A549 (cell line): Measurements from ENCODE around the gene ADAD2. TPM values are rescaled to one million over a fixed set of nuclear protein-coding genes. Genes with fewer than 3 reads are reported as not detected.

Experiments
- ATAC-seq, 2 experiments: fragments of 200-7000 bp in 1 of 2; fragments of >200 bp in 1 of 2; cut with Nextera tagmentation in 1 of 2; cut with Tn5 transposase in 1 of 2; 3 replicates each; pipeline versions ENCODE4 v1.8.0 to v1.9.1; 2018 to 2020; ENCODE audit warnings: mild to moderate bottlenecking in 1 of 2, moderate library complexity in 1 of 2
- CTCF ChIA-PET: fragments of 300-600 bp; sonication (Branson Sonifier 250); formaldehyde crosslinking; extraction: SDS; loops from one replicate; lab custom pipeline; 2021; ENCODE audit warnings: antibody characterized with exemption, inconsistent platforms; lab: Yijun Ruan, JAX
- POLR2A ChIA-PET: fragments of 350-600 bp; formaldehyde crosslinking; extraction: SDS; loops from one replicate; lab custom pipeline; 2021; ENCODE audit warnings: antibody characterized with exemption, inconsistent platforms; lab: Yijun Ruan, JAX
- DNase-seq, 2 experiments: peaks; one replicate each; pipeline versions ENCODE4 v3.0.0 to v3.0.0-alpha.2; 2011 to 2016; ENCODE audit warnings: low read depth in 1 of 2, low spot score in 1 of 2
- FAIRE-seq: peaks from 2 replicates; lab custom pipeline; 2011; peaks lifted over from hg19 to GRCh38; lab: Jason Lieb, UNC
- H3K27ac ChIP-seq, 2 experiments: fragments of >200 bp; sonication (Bioruptor Twin); formaldehyde crosslinking; 3 replicates each; pipeline ENCODE4 v1.5.1; 2016 to 2017
- H3K4me1 ChIP-seq: fragments of >200 bp; sonication (Bioruptor Twin); formaldehyde crosslinking; 3 replicates; pipeline ENCODE4 v1.6.1; 2016
- H3K4me2 ChIP-seq: fragments of >200 bp; sonication (Bioruptor Twin); formaldehyde crosslinking; 3 replicates; pipeline ENCODE4 v1.6.1; 2016
- H3K4me3 ChIP-seq: fragments of >200 bp; sonication (Bioruptor Twin); formaldehyde crosslinking; 3 replicates; pipeline ENCODE4 v1.5.1; 2016
- H3K9me3 ChIP-seq: fragments of >200 bp; sonication (Bioruptor Twin); formaldehyde crosslinking; 3 replicates; pipeline ENCODE4 v1.6.1; 2016
- BCL3 ChIP-seq: fragments of >200 bp; sonication (Bioruptor Twin); formaldehyde crosslinking; IDR thresholded peaks from 3 replicates; pipeline ENCODE4 v1.6.1; 2016
- CBX2 ChIP-seq: fragments of 200-600 bp; sonication (generic); IDR thresholded peaks from 2 replicates; pipeline ENCODE4 v1.6.1; 2016; ENCODE audit warnings: low read depth, mild to moderate bottlenecking, borderline replicate concordance
- CBX8 ChIP-seq: fragments of 200-600 bp; sonication (generic); IDR thresholded peaks from 2 replicates; pipeline ENCODE4 v1.6.1; 2016
- EHMT2 ChIP-seq: fragments of 200-600 bp; sonication (generic); IDR thresholded peaks from 2 replicates; pipeline ENCODE4 v1.6.1; 2016; ENCODE audit warnings: antibody characterized with exemption, low read depth, mild to moderate bottlenecking, moderate library complexity
- FOSL2 ChIP-seq, 2 experiments: fragments of 450-650 bp in 1 of 2; fragments of >200 bp in 1 of 2; sonication (Bioruptor Twin) in 1 of 2; formaldehyde crosslinking; IDR thresholded peaks; 2 replicates each; pipeline versions ENCODE4 v1.5.0 to v1.6.1; 2016 to 2020; ENCODE audit warnings: mild to moderate bottlenecking in 1 of 2, moderate library complexity in 1 of 2
- FOXS1 ChIP-seq: fragments of 250-450 bp; sonication (Bioruptor Pico); IDR thresholded peaks from 2 replicates; pipeline ENCODE4 v1.5.0; 2020; ENCODE audit warnings: mild to moderate bottlenecking, moderate library complexity
- HDAC2 ChIP-seq: fragments of 200-600 bp; sonication (generic); IDR thresholded peaks from 2 replicates; pipeline ENCODE4 v1.6.1; 2016
- HEYL ChIP-seq: fragments of 250-450 bp; sonication (Bioruptor Pico); IDR thresholded peaks from 2 replicates; pipeline ENCODE4 v1.8.0; 2021; ENCODE audit warnings: mild to moderate bottlenecking, moderate library complexity
- JUN ChIP-seq, 2 experiments: fragments of >200 bp; sonication (Bioruptor Twin); formaldehyde crosslinking; IDR thresholded peaks; 2 replicates in 1 of 2; 3 replicates in 1 of 2; pipeline ENCODE4 v1.6.1; 2016 to 2017
- JUNB ChIP-seq: fragments of >200 bp; sonication (Bioruptor Twin); formaldehyde crosslinking; IDR thresholded peaks from 2 replicates; pipeline ENCODE4 v1.6.1; 2016
- PBX3 ChIP-seq: IDR thresholded peaks from 2 replicates; pipeline ENCODE4 v1.6.1; 2012
- PHF8 ChIP-seq: fragments of 200-600 bp; sonication (generic); IDR thresholded peaks from 2 replicates; pipeline ENCODE4 v1.6.1; 2016; ENCODE audit warnings: low read depth, mild to moderate bottlenecking, antibody characterized with exemption, moderate library complexity, borderline replicate concordance
- POLR2AphosphoS2 ChIP-seq: conservative IDR thresholded peaks from 2 replicates; pipeline ENCODE4 v1.6.1; 2012; ENCODE audit warnings: low read length, improper control_type of control experiment, inconsistent platforms
- RAD21 ChIP-seq, 2 experiments: fragments of >200 bp in 1 of 2; sonication (Bioruptor Twin) in 1 of 2; formaldehyde crosslinking in 1 of 2; IDR thresholded peaks in 1 of 2; conservative IDR thresholded peaks in 1 of 2; 2 replicates in 1 of 2; 3 replicates in 1 of 2; pipeline ENCODE4 v1.6.1; 2012 to 2018; ENCODE audit warnings: inconsistent platforms in 1 of 2
- RARB ChIP-seq: fragments of 250-450 bp; sonication (Bioruptor Pico); IDR thresholded peaks from 2 replicates; pipeline ENCODE4 v1.8.0; 2021; ENCODE audit warnings: mild to moderate bottlenecking, moderate library complexity
- RFX5 ChIP-seq: fragments of 450-650 bp; IDR thresholded peaks from 2 replicates; pipeline ENCODE4 v1.7.1; 2014; ENCODE audit warnings: antibody characterized with exemption, mild to moderate bottlenecking, moderate library complexity
- RNF2 ChIP-seq: fragments of 200-600 bp; sonication (generic); IDR thresholded peaks from 2 replicates; pipeline ENCODE4 v1.6.1; 2016; ENCODE audit warnings: low read depth, mild to moderate bottlenecking, antibody characterized with exemption, moderate library complexity, borderline replicate concordance
- ZNF302 ChIP-seq: fragments of 250-450 bp; sonication (Bioruptor Pico); IDR thresholded peaks from 2 replicates; pipeline ENCODE4 v1.9.0; 2021; ENCODE audit warnings: inconsistent platforms, mild to moderate bottlenecking, moderate library complexity
- WGBS: methylation state at CpG from one replicate; pipeline ENCODE4 v1.1.6; 2017; ENCODE audit errors: missing lambda C conversion rate; 5-methylcytosine and 5-hydroxymethylcytosine counted together
- polyA plus RNA-seq, 4 experiments: library from polyadenylated mRNA; depleted of rRNA in 3 of 4; stranded (reverse); fragments of >200 nt; fragmentation: RNase III in 1 of 4; extraction: RNeasy Plus Mini Kit Qiagen cat#74134 plus additional on column Dnase treatment in 1 of 4; gene quantifications; 2 replicates in 3 of 4; 3 replicates in 1 of 4; pipeline ENCODE4 v1.2.3, GENCODE V29; 2011 to 2017
- TF ChIP-seq, protein P1 (sequence below): fragments of 200-600 bp; sonication (generic); IDR thresholded peaks from 2 replicates; pipeline ENCODE4 v1.6.1; 2016; ENCODE audit warnings: antibody characterized with exemption, mild to moderate bottlenecking, moderate library complexity
- TF ChIP-seq, protein P2 (sequence below): IDR thresholded peaks from 2 replicates; pipeline ENCODE4 v1.6.1; 2012; ENCODE audit warnings: low read depth, borderline replicate concordance
- TF ChIP-seq, protein P3 (sequence below): fragments of 450-650 bp; IDR thresholded peaks from 2 replicates; pipeline ENCODE4 v1.6.1; 2014; ENCODE audit warnings: antibody characterized with exemption
- TF ChIP-seq, protein P4 (sequence below): fragments of 250-450 bp; sonication (Bioruptor Pico); IDR thresholded peaks from 2 replicates; pipeline ENCODE4 v1.5.0; 2021; ENCODE audit warnings: mild to moderate bottlenecking, moderate library complexity, borderline replicate concordance

Gene ADAD2
- polyA plus RNA-seq, 2 of the 4 experiments (the other 2 are of a cell fraction) = not detected

DNA sequence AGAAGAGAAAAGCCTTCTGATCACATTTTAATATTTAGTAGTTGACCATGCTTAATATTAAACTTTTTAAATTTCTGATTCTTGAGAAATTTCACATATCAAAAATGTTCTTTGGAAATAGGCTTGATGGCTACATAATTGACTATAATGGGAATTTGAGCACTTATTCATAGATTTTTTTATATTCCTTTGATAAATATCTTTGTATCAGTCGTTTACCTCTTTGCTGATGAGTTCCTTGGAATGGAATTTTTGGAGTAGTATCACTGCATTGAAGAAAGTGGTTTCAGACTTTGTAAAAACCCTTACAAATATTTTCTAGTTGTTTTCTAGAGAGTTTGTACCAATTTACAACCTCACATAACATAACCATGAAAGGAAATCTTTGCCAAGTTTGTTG, 31.2 kb upstream of the ADAD2 start:
- no peak overlapping the region for H3K4me3 ChIP-seq
- H3K27ac ChIP-seq = no peak overlapping the region
- ATAC-seq (no peak), FAIRE-seq (no peak), DNase-seq (no peak)
- CTCF ChIA-PET = interaction anchor here (1.4 to 2.0 kb wide), 2 partner anchors 27 to 149 kb away, joined by 3 to 12 read pairs; partner anchors contain the start of gene TAF1C
- POLR2A ChIA-PET = no interaction called here
- 9% methylated on average over 1 of the region's 1 CpG for WGBS
- H3K4me1 ChIP-seq = no peaks in the 10 kb centered on the region
- H3K9me3 ChIP-seq = no peaks in the 10 kb centered on the region
- TF ChIP-seq HDAC2 (no peak), FOSL2 (IDR thresholded peaks at IDR 0.05) (no peak), FOSL2 (CRISPR knock-in tag; IDR thresholded peaks at IDR 0.05) (no peak), JUNB (no peak), FOXS1 (CRISPR knock-in tag) (no peak), BCL3 (no peak), ZNF302 (CRISPR knock-in tag) (no peak), CBX8 (no peak), EHMT2 (no peak), PBX3 (no peak), RFX5 (no peak), RAD21 (conservative IDR thresholded peaks at IDR 0.05 in 1 of 2, IDR thresholded peaks at IDR 0.05 in 1 of 2) (no peak)
- TF ChIP-seq, protein P1, sequence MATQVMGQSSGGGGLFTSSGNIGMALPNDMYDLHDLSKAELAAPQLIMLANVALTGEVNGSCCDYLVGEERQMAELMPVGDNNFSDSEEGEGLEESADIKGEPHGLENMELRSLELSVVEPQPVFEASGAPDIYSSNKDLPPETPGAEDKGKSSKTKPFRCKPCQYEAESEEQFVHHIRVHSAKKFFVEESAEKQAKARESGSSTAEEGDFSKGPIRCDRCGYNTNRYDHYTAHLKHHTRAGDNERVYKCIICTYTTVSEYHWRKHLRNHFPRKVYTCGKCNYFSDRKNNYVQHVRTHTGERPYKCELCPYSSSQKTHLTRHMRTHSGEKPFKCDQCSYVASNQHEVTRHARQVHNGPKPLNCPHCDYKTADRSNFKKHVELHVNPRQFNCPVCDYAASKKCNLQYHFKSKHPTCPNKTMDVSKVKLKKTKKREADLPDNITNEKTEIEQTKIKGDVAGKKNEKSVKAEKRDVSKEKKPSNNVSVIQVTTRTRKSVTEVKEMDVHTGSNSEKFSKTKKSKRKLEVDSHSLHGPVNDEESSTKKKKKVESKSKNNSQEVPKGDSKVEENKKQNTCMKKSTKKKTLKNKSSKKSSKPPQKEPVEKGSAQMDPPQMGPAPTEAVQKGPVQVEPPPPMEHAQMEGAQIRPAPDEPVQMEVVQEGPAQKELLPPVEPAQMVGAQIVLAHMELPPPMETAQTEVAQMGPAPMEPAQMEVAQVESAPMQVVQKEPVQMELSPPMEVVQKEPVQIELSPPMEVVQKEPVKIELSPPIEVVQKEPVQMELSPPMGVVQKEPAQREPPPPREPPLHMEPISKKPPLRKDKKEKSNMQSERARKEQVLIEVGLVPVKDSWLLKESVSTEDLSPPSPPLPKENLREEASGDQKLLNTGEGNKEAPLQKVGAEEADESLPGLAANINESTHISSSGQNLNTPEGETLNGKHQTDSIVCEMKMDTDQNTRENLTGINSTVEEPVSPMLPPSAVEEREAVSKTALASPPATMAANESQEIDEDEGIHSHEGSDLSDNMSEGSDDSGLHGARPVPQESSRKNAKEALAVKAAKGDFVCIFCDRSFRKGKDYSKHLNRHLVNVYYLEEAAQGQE = no peak
- TF ChIP-seq, protein P2, sequence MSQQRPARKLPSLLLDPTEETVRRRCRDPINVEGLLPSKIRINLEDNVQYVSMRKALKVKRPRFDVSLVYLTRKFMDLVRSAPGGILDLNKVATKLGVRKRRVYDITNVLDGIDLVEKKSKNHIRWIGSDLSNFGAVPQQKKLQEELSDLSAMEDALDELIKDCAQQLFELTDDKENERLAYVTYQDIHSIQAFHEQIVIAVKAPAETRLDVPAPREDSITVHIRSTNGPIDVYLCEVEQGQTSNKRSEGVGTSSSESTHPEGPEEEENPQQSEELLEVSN = no peak
- TF ChIP-seq, protein P3, sequence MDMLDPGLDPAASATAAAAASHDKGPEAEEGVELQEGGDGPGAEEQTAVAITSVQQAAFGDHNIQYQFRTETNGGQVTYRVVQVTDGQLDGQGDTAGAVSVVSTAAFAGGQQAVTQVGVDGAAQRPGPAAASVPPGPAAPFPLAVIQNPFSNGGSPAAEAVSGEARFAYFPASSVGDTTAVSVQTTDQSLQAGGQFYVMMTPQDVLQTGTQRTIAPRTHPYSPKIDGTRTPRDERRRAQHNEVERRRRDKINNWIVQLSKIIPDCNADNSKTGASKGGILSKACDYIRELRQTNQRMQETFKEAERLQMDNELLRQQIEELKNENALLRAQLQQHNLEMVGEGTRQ = no peak
- no peak overlapping the region for H3K4me2 ChIP-seq

DNA sequence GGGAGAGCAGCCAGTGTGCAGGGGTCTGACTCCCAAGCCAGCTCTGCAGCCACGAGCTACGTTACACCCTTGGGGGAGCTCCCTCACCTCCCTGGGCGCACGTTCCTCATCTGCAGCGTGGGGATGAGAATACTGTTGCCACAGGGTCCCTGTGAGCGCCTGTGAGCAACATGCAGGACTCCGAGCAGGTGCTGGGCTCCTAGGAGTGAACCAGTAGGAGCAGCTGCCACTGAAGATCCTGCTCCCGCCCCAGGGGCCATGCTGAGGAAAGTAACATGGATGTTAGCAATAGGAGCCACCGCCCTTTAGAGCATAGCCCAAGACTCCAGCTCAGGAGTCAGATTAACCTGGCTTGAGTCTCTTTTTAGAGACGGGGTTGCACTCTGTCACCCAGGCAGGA, 29.9 kb upstream of the ADAD2 start:
- Histone ChIP-seq H3K27ac (no peak overlapping the region), H3K9me3 (no peaks in the 10 kb centered on the region), H3K4me1 (no peaks in the 10 kb centered on the region), H3K4me3 (no peak overlapping the region)
- DNase-seq = no peak
- CTCF ChIA-PET = interaction anchor here (0.9 to 2.0 kb wide), 5 partner anchors 15 to 323 kb away, joined by 3 to 12 read pairs (median 4); partner anchors contain the start of gene TAF1C
- no peak for FAIRE-seq
- TF ChIP-seq CBX2 (no peak), RARB (CRISPR knock-in tag) (no peak), JUN (IDR thresholded peaks at IDR 0.05) (no peak), RNF2 (no peak), PBX3 (no peak), HEYL (CRISPR knock-in tag) (no peak), POLR2AphosphoS2 (no peak), PHF8 (no peak)
- TF ChIP-seq, protein P4, sequence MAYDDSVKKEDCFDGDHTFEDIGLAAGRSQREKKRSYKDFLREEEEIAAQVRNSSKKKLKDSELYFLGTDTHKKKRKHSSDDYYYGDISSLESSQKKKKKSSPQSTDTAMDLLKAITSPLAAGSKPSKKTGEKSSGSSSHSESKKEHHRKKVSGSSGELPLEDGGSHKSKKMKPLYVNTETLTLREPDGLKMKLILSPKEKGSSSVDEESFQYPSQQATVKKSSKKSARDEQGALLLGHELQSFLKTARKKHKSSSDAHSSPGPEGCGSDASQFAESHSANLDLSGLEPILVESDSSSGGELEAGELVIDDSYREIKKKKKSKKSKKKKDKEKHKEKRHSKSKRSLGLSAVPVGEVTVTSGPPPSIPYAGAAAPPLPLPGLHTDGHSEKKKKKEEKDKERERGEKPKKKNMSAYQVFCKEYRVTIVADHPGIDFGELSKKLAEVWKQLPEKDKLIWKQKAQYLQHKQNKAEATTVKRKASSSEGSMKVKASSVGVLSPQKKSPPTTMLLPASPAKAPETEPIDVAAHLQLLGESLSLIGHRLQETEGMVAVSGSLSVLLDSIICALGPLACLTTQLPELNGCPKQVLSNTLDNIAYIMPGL (CRISPR knock-in tag) = no peak
- TF ChIP-seq, all 56 proteins: peak for 0
- no peak overlapping the region for H3K4me2 ChIP-seq
- 66% methylated on average over 10 of the region's 10 CpGs for WGBS
- POLR2A ChIA-PET = no interaction called here
- no peak for ATAC-seq
